ENCODE measurements around the gene CD81.

DNA sequence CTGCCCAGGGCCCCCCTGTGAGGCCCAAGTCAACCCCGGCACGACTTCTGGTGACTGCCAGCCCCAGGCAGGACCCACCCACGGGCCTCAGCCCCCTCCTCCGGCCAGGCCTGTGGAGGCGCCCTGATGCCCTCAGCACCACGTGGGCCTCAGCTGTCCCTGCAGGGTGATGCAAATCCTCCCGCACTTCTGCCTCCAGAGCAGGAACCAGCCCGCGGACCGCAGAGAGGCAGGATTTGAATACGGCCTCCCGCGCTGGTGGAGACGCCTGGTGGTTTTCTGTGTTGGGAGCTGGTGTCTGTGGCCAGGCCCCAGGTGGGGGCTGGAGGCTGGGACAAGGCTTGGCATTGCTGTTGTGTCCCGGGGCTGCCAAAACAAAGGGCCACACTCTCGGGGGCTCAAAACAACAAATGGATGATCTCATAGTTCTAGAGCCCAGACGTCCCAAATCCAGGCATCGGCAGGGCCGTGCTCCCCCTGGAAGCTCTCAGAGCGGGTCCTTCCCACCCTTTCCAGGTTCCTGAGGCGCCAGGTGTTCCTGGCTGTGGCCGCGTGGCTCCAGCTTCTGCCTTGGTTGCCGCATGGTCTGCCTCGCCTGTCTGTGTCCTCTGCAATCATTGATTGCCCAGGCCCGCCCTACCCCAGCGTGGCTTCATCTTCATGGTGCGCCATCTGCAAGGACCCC, 47.8 kb downstream of the CD81 start:
- TF ChIP-seq, protein P1, sequence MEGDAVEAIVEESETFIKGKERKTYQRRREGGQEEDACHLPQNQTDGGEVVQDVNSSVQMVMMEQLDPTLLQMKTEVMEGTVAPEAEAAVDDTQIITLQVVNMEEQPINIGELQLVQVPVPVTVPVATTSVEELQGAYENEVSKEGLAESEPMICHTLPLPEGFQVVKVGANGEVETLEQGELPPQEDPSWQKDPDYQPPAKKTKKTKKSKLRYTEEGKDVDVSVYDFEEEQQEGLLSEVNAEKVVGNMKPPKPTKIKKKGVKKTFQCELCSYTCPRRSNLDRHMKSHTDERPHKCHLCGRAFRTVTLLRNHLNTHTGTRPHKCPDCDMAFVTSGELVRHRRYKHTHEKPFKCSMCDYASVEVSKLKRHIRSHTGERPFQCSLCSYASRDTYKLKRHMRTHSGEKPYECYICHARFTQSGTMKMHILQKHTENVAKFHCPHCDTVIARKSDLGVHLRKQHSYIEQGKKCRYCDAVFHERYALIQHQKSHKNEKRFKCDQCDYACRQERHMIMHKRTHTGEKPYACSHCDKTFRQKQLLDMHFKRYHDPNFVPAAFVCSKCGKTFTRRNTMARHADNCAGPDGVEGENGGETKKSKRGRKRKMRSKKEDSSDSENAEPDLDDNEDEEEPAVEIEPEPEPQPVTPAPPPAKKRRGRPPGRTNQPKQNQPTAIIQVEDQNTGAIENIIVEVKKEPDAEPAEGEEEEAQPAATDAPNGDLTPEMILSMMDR (IDR thresholded peaks at IDR 0.05; ENCODE audit: low read depth, low read length, poor library complexity, severe bottlenecking), result no peak
- no peak for TF ChIP-seq EZH2phosphoT487 (IDR thresholded peaks at IDR 0.05; ENCODE audit: borderline replicate concordance, low read length)
